ENCODE measurements around the gene STARD10. TPM values are rescaled to one million over a fixed set of nuclear protein-coding genes. Genes with fewer than 3 reads are reported as not detected.
A peak's percentile ranks its signal among the peaks of the same experiment; 100 is the strongest.
"Not testable (repeated sequence)": the region's sequence is repeated elsewhere in the genome, so short reads cannot be mapped to it uniquely, and the experiment has no call there.

The STARD10 gene
- total RNA-seq, 8 experiments from 2014 or later, result 7.8 to 26.9 (median 15.7) TPM

- Histone ChIP-seq H3K27ac (peak overlapping the region; percentile 95 to 97), H3K4me1 (replicated peaks in 1 of 2) (peaks cover 19 to 20% of the 10 kb centered on the region in 2 donors), H3K4me3 (peak overlapping the region in 1 of 5 donors; percentile 72)
- in situ Hi-C loops (cut with MboI; ENCODE audit: low pct_unique_long_range_greater_than_20kb in 2 of 9, low sequenced_read_pairs in 9 of 9, unreplicated experiment in 9 of 9), result loop anchor here in 1 of 9 experiments (10.0 kb wide), 1 partner anchor 68 kb away; no protein-coding TSS in a partner anchor
- no peak for ATAC-seq (replicated peaks in 6 of 8)
- 100% methylated on average over 2 of the region's 3 CpGs; no CpG with 5 or more reads in 9 of the 10 experiments for WGBS, 10 experiments
These were observed 1.3 kb downstream of the STARD10 start for GRCh38 chr11:72792437-72793021.

GRCh38 chr11:72791228-72791627, 2.6 kb downstream of the STARD10 start:
- 60 to 100% (median 86%) methylated on average over 1 to 6 of the region's 7 CpGs; no CpG with 5 or more reads in 2 of the 10 experiments for WGBS, 10 experiments

GRCh38 chr11:72789493-72790131, 4.2 kb downstream of the STARD10 start:
- Histone ChIP-seq H3K4me1 (replicated peaks in 1 of 2) (peaks cover 22 to 25% of the 10 kb centered on the region in 2 donors), H3K27ac (no peak overlapping the region), H3K4me3 (no peak overlapping the region)
- WGBS, 10 experiments, result 36 to 90% (median 86%) methylated on average over 1 to 5 of the region's 10 CpGs; no CpG with 5 or more reads in 7 of the 10 experiments
- in situ Hi-C loops (cut with MboI; ENCODE audit: low pct_unique_long_range_greater_than_20kb in 2 of 9, low sequenced_read_pairs in 9 of 9, unreplicated experiment in 9 of 9), result loop anchor here in 1 of 9 experiments (10.0 kb wide), 1 partner anchor 65 kb away; no protein-coding TSS in a partner anchor
- ATAC-seq (replicated peaks in 6 of 8), result no peak

More at GRCh38 chr11:72791228-72791627, 2.6 kb downstream of the STARD10 start:
- not testable (repeated sequence) for ATAC-seq (replicated peaks in 6 of 8); H3K27ac ChIP-seq; H3K4me3 ChIP-seq
- in situ Hi-C loops (cut with MboI; ENCODE audit: low pct_unique_long_range_greater_than_20kb in 2 of 9, low sequenced_read_pairs in 9 of 9, unreplicated experiment in 9 of 9), result loop anchor here in 1 of 9 experiments (10.0 kb wide), 1 partner anchor 66 kb away; no protein-coding TSS in a partner anchor
- H3K4me1 ChIP-seq (replicated peaks in 1 of 2), result peaks cover 23 to 26% of the 10 kb centered on the region in 2 donors

GRCh38 chr11:72788241-72788640, 5.6 kb downstream of the STARD10 start:
- no peak overlapping the region for H3K27ac ChIP-seq
- in situ Hi-C loops (cut with MboI; ENCODE audit: low pct_unique_long_range_greater_than_20kb in 2 of 9, low sequenced_read_pairs in 9 of 9, unreplicated experiment in 9 of 9), result no loop called here
- H3K4me1 ChIP-seq (replicated peaks in 1 of 2), result peaks cover 16 to 18% of the 10 kb centered on the region in 2 donors
- 80 to 100% (median 93%) methylated on average over 2 to 4 of the region's 7 CpGs; no CpG with 5 or more reads in 7 of the 10 experiments for WGBS, 10 experiments
- no peak for ATAC-seq (replicated peaks in 6 of 8)
- no peak overlapping the region for H3K4me3 ChIP-seq

- Histone ChIP-seq H3K27ac (no peak overlapping the region), H3K4me3 (no peak overlapping the region), H3K4me1 (replicated peaks in 1 of 2) (peaks cover 8 to 15% of the 10 kb centered on the region in 2 donors)
- in situ Hi-C loops (cut with MboI; ENCODE audit: low pct_unique_long_range_greater_than_20kb in 2 of 9, low sequenced_read_pairs in 9 of 9, unreplicated experiment in 9 of 9), result no loop called here
- ATAC-seq (replicated peaks in 6 of 8), result peak in 4 of 8 experiments; percentile 1 to 64 (median 14)
- 10 to 100% (median 61%) methylated on average over 1 to 4 of the region's 16 CpGs; no CpG with 5 or more reads in 6 of the 10 experiments for WGBS, 10 experiments
These were observed 6.4 kb downstream of the STARD10 start for GRCh38 chr11:72787216-72788104.

- no peak overlapping the region for H3K4me3 ChIP-seq
- no peak overlapping the region for H3K27ac ChIP-seq
- no peak for ATAC-seq (replicated peaks in 6 of 8)
- in situ Hi-C loops (cut with MboI; ENCODE audit: low pct_unique_long_range_greater_than_20kb in 2 of 9, low sequenced_read_pairs in 9 of 9, unreplicated experiment in 9 of 9), result no loop called here
- 47 to 100% (median 80%) methylated on average over 1 to 6 of the region's 8 CpGs for WGBS, 10 experiments
- peaks cover 8 to 17% of the 10 kb centered on the region in 2 donors for H3K4me1 ChIP-seq (replicated peaks in 1 of 2)
These were observed 7.3 kb downstream of the STARD10 start for GRCh38 chr11:72786305-72787215.

- in situ Hi-C loops (cut with MboI; ENCODE audit: low pct_unique_long_range_greater_than_20kb in 2 of 9, low sequenced_read_pairs in 9 of 9, unreplicated experiment in 9 of 9), result no loop called here
- no peak for ATAC-seq (replicated peaks in 6 of 8)
These were observed 9.2 kb downstream of the STARD10 start for GRCh38 chr11:72784662-72785061.

GRCh38 chr11:72783144-72783905, 10.5 kb downstream of the STARD10 start:
- WGBS, 10 experiments, result 67 to 100% (median 83%) methylated on average over 1 to 2 of the region's 2 CpGs; no CpG with 5 or more reads in 3 of the 10 experiments
- Histone ChIP-seq H3K4me1 (replicated peaks in 1 of 2) (peaks cover 19 to 38% of the 10 kb centered on the region in 2 donors), H3K27ac (no peak overlapping the region), H3K4me3 (no peak overlapping the region)
- in situ Hi-C loops (cut with MboI; ENCODE audit: low pct_unique_long_range_greater_than_20kb in 2 of 9, low sequenced_read_pairs in 9 of 9, unreplicated experiment in 9 of 9), result no loop called here
- no peak for ATAC-seq (replicated peaks in 6 of 8)

More at GRCh38 chr11:72784662-72785061, 9.2 kb downstream of the STARD10 start:
- WGBS, 10 experiments, result 80 to 100% (median 100%) methylated on average over 1 to 3 of the region's 10 CpGs; no CpG with 5 or more reads in 5 of the 10 experiments
- Histone ChIP-seq H3K27ac (no peak overlapping the region), H3K4me3 (no peak overlapping the region), H3K4me1 (replicated peaks in 1 of 2) (peaks cover 18 to 25% of the 10 kb centered on the region in 2 donors)

GRCh38 chr11:72782081-72782920, 11.5 kb downstream of the STARD10 start:
- ATAC-seq (replicated peaks in 6 of 8), result peak in 7 of 8 experiments; percentile 9 to 53 (median 36)
- in situ Hi-C loops (cut with MboI; ENCODE audit: low pct_unique_long_range_greater_than_20kb in 2 of 9, low sequenced_read_pairs in 9 of 9, unreplicated experiment in 9 of 9), result no loop called here
- Histone ChIP-seq H3K4me1 (replicated peaks in 1 of 2) (peaks cover 24 to 44% of the 10 kb centered on the region in 2 donors), H3K27ac (no peak overlapping the region), H3K4me3 (peak overlapping the region; percentile 64 to 98 (median 68))
- WGBS, 10 experiments, result 45 to 80% (median 45%) methylated on average over 2 to 5 of the region's 14 CpGs; no CpG with 5 or more reads in 7 of the 10 experiments

GRCh38 chr11:72781313-72782080, 12.3 kb downstream of the STARD10 start:
- in situ Hi-C loops (cut with MboI; ENCODE audit: low pct_unique_long_range_greater_than_20kb in 2 of 9, low sequenced_read_pairs in 9 of 9, unreplicated experiment in 9 of 9), result no loop called here
- H3K27ac ChIP-seq, result no peak overlapping the region
- WGBS, 10 experiments, result 20% methylated on average over 1 of the region's 89 CpGs; no CpG with 5 or more reads in 9 of the 10 experiments
- peak; percentile 57 to 81 (median 76) for ATAC-seq (replicated peaks in 6 of 8)
- peak overlapping the region; percentile 64 to 98 (median 68) for H3K4me3 ChIP-seq
- H3K4me1 ChIP-seq (replicated peaks in 1 of 2), result peaks cover 32 to 48% of the 10 kb centered on the region in 2 donors
